ENCODE results near the gene SLC22A24. TPM values are rescaled to one million over a fixed set of nuclear protein-coding genes. Genes with fewer than 3 reads are reported as not detected.

SLC22A24 gene
- total and polyA plus RNA-seq, 2 of the 13 experiments (the other 11 are each of a cell fraction or from before 2014, with no cell fraction given), result not detected

DNA sequence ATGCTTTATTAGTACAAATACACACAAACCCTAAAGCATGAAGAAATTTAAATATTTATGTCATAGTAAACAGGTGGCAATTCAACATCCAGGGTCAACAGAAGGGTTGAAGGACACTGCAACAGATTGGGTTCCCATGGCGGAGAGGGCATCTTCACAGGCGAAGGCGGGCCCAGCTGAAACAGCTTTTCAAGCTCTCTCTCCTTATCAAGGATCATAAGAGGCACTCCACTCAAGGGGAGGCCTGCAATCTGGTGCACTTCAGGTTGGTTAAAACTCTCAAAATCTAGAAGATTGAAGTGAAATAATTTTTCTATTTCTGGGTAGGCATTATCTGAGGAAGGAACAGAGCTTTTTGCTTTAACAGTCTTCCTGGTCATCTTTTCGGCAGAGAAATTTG lies 111.6 kb downstream of the SLC22A24 start:
- H4K20me1 ChIP-seq (ENCODE audit: insufficient read depth, low read length), result no peaks in the 10 kb centered on the region
- no peak for ATAC-seq
- DNase-seq (ENCODE audit: low spot score), result no peak
- intact Hi-C loops (cut with micrococcal nuclease; ENCODE audit: unreplicated experiment) (no loop called here), in situ Hi-C loops (cut with HindIII; ENCODE audit: extremely low pct_ligation_motif_present, low pct_unique_long_range_greater_than_20kb) (loop anchor here (25.0 kb wide), 1 partner anchor 180 kb away; no protein-coding TSS in a partner anchor)
- TF ChIP-seq, protein P1, sequence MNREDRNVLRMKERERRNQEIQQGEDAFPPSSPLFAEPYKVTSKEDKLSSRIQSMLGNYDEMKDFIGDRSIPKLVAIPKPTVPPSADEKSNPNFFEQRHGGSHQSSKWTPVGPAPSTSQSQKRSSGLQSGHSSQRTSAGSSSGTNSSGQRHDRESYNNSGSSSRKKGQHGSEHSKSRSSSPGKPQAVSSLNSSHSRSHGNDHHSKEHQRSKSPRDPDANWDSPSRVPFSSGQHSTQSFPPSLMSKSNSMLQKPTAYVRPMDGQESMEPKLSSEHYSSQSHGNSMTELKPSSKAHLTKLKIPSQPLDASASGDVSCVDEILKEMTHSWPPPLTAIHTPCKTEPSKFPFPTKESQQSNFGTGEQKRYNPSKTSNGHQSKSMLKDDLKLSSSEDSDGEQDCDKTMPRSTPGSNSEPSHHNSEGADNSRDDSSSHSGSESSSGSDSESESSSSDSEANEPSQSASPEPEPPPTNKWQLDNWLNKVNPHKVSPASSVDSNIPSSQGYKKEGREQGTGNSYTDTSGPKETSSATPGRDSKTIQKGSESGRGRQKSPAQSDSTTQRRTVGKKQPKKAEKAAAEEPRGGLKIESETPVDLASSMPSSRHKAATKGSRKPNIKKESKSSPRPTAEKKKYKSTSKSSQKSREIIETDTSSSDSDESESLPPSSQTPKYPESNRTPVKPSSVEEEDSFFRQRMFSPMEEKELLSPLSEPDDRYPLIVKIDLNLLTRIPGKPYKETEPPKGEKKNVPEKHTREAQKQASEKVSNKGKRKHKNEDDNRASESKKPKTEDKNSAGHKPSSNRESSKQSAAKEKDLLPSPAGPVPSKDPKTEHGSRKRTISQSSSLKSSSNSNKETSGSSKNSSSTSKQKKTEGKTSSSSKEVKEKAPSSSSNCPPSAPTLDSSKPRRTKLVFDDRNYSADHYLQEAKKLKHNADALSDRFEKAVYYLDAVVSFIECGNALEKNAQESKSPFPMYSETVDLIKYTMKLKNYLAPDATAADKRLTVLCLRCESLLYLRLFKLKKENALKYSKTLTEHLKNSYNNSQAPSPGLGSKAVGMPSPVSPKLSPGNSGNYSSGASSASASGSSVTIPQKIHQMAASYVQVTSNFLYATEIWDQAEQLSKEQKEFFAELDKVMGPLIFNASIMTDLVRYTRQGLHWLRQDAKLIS (CRISPR knock-in tag; IDR thresholded peaks at IDR 0.05), result no peak
- TF ChIP-seq ZNF335 (CRISPR knock-in tag; IDR thresholded peaks at IDR 0.05) (no peak), MEIS2 (CRISPR knock-in tag; IDR thresholded peaks at IDR 0.05) (no peak), YEATS4 (CRISPR knock-in tag; IDR thresholded peaks at IDR 0.05; ENCODE audit: borderline replicate concordance) (no peak), KDM4B (CRISPR knock-in tag; IDR thresholded peaks at IDR 0.05) (no peak), ZNF160 (CRISPR knock-in tag; IDR thresholded peaks at IDR 0.05) (no peak), MLLT10 (CRISPR knock-in tag; IDR thresholded peaks at IDR 0.05) (no peak), PHF21A (CRISPR knock-in tag; IDR thresholded peaks at IDR 0.05) (no peak)
- TF ChIP-seq, protein P2, sequence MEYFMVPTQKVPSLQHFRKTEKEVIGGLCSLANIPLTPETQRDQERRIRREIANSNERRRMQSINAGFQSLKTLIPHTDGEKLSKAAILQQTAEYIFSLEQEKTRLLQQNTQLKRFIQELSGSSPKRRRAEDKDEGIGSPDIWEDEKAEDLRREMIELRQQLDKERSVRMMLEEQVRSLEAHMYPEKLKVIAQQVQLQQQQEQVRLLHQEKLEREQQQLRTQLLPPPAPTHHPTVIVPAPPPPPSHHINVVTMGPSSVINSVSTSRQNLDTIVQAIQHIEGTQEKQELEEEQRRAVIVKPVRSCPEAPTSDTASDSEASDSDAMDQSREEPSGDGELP (IDR thresholded peaks at IDR 0.05; ENCODE audit: borderline replicate concordance, low read depth), result no peak
- TF ChIP-seq, protein P3, sequence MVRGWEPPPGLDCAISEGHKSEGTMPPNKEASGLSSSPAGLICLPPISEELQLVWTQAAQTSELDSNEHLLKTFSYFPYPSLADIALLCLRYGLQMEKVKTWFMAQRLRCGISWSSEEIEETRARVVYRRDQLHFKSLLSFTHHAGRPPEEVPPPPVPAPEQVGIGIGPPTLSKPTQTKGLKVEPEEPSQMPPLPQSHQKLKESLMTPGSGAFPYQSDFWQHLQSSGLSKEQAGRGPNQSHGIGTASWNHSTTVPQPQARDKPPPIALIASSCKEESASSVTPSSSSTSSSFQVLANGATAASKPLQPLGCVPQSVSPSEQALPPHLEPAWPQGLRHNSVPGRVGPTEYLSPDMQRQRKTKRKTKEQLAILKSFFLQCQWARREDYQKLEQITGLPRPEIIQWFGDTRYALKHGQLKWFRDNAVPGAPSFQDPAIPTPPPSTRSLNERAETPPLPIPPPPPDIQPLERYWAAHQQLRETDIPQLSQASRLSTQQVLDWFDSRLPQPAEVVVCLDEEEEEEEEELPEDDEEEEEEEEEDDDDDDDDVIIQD (CRISPR knock-in tag; IDR thresholded peaks at IDR 0.05; ENCODE audit: low read depth), result no peak
- TF ChIP-seq, protein P4, sequence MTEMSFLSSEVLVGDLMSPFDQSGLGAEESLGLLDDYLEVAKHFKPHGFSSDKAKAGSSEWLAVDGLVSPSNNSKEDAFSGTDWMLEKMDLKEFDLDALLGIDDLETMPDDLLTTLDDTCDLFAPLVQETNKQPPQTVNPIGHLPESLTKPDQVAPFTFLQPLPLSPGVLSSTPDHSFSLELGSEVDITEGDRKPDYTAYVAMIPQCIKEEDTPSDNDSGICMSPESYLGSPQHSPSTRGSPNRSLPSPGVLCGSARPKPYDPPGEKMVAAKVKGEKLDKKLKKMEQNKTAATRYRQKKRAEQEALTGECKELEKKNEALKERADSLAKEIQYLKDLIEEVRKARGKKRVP (CRISPR knock-in tag; IDR thresholded peaks at IDR 0.05), result no peak
- ChIA-PET CTCF (ENCODE audit: low intra/inter-chr PET ratio, low total read pairs) (no interaction called here), POLR2A (no interaction called here)
- no peak for FAIRE-seq
- H3K4me2 ChIP-seq (ENCODE audit: low read depth, low read length), result no peak overlapping the region
- H3K79me2 ChIP-seq (ENCODE audit: insufficient read depth, low read length), result no peaks in the 10 kb centered on the region
- BruUV-seq (replicated peaks), result no TSS peak
- H3K4me3 ChIP-seq (replicated peaks in 1 of 3; ENCODE audit: insufficient read depth in 1 of 3, low read depth in 2 of 3, low read length in 3 of 3), result no peak overlapping the region
- H3K27me3 ChIP-seq (ENCODE audit: control insufficient read depth in 1 of 2, insufficient read depth in 2 of 2, low read length in 2 of 2), result no peaks in the 10 kb centered on the region
- no peak overlapping the region for H2AFZ ChIP-seq (ENCODE audit: low read length)
- H3K27ac ChIP-seq (ENCODE audit: extremely low read length, insufficient read depth, low read length), result no peak overlapping the region
- H3K9me3 ChIP-seq (ENCODE audit: low read length), result no peaks in the 10 kb centered on the region
- H3K4me1 ChIP-seq (ENCODE audit: insufficient read depth, low read length), result peaks cover 7% of the 10 kb centered on the region; the same call in 1 of the 2 replicates
- WGBS (ENCODE audit: low lambda C conversion rate), result 61% methylated on average over 4 of the region's 4 CpGs
- no peak overlapping the region for H3K9ac ChIP-seq (ENCODE audit: insufficient read depth, low read depth, low read length)
- no peaks in the 10 kb centered on the region for H3K36me3 ChIP-seq (replicated peaks in 1 of 2; ENCODE audit: control insufficient read depth in 1 of 2, insufficient read depth in 2 of 2, low read length in 2 of 2)
